GM18499 (cell line): Measurements from ENCODE around the gene TRIM42.

Source experiments
- ATAC-seq: cut with Tn5 transposase; IDR thresholded peaks from one replicate; pipeline ENCODE4 v1.9.1; 2021; ENCODE audit warnings: moderate number of reproducible peaks; ENCODE audit not compliant: insufficient read depth, unreplicated experiment

TRIM42 gene

DNA sequence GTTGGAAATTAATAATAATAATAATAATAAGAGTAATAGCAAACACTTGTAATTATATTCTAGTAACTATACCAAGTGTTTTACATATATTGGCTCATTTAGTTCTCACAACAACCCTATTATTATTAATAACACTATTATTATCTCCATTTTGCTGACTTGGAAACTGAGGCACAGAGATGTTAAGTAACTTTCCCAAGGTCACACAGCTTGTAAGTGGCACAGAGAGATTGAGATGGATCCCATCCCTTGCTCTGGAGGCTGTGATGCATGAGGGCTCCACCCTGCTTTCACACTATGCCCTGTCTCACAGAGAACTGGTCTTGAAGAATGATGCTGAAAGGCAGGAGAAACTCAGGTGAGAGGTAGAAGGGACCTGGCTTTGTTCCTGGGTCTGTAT, 31.9 kb downstream of the TRIM42 start:
- ATAC-seq = no peak

- ATAC-seq = no peak
Measured at GRCh38 chr3:140710711-140711389, 33.0 kb downstream of the TRIM42 start.

GRCh38 chr3:140711390-140712035, 33.6 kb downstream of the TRIM42 start:
- ATAC-seq = no peak

- no peak for ATAC-seq
Measured at GRCh38 chr3:140712301-140712700, 34.4 kb downstream of the TRIM42 start.

GRCh38 chr3:140715035-140715434, 37.2 kb downstream of the TRIM42 start:
- no peak for ATAC-seq

GRCh38 chr3:140717921-140718320, 40.1 kb downstream of the TRIM42 start:
- ATAC-seq = no peak

- ATAC-seq = no peak
Measured at GRCh38 chr3:140719841-140720614, 42.2 kb downstream of the TRIM42 start.

GRCh38 chr3:140723576-140723975, 45.7 kb downstream of the TRIM42 start:
- no peak for ATAC-seq

DNA sequence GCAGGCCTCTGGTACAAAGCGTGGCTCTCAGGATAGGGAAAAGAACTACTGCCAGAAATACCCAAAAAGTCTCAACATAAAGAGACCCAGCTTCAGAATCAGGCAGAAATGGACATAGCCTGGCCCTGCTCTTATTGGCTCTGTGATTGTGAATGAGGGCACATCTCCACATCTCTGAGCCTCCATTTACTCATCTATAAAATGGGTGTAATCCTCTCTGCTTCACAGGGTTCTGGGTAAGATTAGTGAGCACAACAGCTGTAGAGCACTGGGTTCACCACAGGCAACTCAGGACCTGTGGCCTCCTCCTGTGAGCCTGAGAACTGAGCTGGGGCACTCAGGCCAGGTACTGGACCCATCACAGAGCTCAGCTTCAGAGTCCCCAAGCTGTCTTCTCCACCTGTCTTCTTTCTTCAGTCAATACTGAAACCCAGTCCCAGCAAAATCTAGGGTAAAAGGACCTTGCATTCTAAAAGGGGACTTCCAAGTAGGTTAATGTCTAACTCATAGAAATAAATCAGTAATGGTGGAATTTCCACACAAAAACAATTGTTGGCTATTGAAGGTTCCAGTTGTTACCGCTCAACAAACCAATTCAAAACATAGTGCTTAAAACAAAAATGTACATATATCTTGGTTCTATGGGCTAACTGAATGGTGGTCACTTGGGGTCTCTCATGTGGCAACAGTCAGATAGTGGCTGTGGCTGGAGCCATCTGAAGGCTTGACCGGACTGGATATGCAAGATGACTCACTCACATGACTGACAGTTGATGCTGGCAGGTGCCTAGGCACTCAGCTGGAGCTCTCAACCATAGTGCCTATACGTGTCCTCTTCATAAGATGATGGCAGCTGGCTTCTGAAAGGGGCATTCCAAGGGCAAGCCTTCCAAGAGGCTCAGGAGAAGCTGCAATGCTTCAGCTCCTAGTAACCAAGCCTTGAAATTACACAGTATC, 47.3 kb downstream of the TRIM42 start:
- ATAC-seq = peak; percentile 45

DNA sequence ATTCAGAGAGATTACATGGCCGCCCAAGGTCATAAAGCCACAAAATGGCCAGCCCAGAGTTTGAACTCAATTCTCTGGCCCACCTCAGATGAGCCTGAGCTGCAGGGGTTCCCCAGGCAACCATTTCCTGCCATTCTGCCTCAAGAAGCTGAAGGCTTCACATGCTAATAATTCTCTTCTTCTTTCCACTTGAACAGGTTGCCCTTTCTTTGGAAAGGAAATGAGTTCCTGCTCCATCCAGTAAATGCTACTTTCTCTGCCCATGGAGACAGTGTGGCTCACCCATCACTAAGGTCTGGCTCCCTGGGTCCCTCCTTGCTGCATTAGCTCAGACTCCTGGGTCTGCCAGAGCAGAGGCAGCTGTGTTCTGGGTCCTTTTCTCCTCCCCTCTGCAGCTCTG, 48.2 kb downstream of the TRIM42 start:
- no peak for ATAC-seq

- no peak for ATAC-seq
Measured at GRCh38 chr3:140727886-140728285, 50.0 kb downstream of the TRIM42 start.

GRCh38 chr3:140731440-140732119, 53.7 kb downstream of the TRIM42 start:
- ATAC-seq = no peak

DNA sequence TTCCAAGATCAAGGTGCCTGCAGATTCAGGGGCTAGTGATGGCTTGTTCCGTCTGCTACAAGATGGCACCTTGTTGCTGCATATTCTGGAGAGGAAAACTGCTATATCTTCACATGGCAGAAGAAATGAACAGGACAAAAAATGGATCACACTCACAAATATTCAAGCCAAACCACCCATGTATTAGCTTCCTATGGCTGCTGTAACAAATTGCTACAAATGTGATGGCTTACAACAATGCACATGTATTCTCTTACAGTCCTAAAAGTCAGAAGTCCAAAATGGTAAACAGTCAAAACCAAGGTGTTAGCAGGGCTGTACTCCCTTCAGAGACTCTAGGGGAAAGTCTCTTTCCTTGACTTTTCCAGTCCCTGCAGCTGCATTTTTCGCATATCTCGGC, 55.8 kb downstream of the TRIM42 start:
- ATAC-seq = no peak

- ATAC-seq = no peak
Measured at GRCh38 chr3:140736863-140737460, 59.1 kb downstream of the TRIM42 start.

- no peak for ATAC-seq
Measured at GRCh38 chr3:140742116-140742515, 64.3 kb downstream of the TRIM42 start.

DNA sequence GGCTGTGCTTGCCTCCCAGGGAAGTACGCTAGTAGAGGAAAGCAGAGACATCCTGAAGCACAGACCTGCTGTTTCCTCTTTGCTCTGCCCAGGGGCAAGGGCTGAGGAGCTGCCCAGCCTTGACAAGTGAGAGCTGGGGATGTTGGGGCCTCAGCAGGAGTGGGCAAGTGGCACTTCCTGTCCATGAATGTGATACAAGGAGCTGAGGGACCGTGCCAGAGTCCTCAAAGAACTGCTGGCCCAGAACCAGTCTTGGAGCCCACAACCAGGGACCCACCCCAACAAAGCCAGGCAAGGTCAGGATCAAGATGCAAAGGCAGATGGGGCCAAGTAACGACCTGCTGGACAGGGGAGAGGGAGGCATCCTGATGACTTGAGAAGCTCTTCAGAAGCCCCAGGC, 70.3 kb downstream of the TRIM42 start:
- ATAC-seq = no peak

- ATAC-seq = no peak
Measured at GRCh38 chr3:140748903-140749302, 71.0 kb downstream of the TRIM42 start.
